UCSD-AML1 (cell line): ENCODE data around the gene VRK3.
"Not testable (repeated sequence)": the region's sequence is repeated elsewhere in the genome, so short reads cannot be mapped to it uniquely, and the experiment has no call there.

Experiments used
- DNase-seq: peaks from one replicate; lab custom pipeline; 2025; ENCODE audit not compliant: unreplicated experiment; lab: John Stamatoyannopoulos, UW

Gene VRK3

DNA sequence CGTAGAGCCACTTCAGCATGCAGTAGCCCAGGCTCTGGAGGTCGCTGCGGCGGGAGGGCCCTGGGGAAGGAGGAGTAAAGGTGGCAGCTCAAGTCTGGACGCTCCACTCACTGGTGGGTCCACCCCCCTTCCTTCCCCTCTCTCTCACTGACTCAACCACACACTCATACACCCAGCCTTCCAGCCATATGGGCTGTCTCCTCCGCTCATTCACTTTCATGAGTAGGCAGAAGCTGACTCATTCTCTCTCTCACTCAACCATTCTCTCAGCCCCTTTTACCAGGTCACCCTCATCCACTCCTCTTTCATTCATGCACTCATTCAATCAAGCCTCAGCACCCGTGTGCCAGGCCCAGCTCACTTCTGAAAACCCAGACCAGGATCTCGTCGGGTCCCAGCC is 36.7 kb downstream of the VRK3 start:
- no peak for DNase-seq

DNA sequence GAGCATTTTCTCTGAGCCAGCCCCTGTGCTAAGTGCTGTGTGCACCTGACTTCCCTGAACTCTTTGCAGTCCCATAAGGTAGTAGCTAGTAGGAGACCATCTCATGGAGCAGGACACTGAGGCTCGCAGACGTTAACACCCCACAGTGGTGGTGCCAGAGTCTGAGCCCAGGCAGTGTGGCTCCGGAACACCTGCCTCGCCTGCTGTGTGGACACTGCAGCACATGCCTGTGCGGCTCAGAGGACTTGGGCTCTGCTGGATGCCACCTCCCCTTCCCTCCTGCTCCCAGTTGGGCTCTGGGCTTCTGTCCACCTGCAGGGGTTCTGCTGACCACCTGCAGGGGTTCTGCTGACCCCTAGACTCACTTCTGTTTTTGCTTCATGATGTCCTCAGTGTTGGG is 37.2 kb downstream of the VRK3 start:
- DNase-seq = no peak

DNA sequence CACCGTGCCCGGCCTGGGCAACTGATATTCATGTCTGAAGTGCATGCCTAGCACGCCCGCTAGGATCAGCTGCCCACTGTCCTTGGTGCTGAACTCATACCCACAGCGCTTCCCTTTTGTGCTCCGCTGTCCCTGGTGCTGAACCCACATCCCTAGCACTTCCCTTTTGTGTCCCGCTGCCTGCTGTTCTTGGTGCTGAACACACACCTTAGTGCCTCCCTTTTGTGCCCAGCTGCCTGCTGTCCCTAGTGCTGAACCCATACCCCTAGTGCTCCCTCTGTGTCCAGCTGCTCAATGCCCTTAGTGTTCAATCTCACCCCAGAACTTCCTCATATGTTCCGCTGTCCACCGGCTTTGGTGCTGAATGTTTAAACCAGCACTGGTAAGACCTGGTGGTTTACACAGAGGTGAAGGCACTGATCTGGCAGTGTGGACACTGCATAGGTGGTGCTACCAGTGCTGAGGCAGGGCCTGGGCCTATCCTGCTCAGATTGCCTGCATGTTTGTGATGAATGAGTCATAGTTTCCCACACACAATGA is 37.9 kb downstream of the VRK3 start:
- peak; percentile 94 for DNase-seq

DNA sequence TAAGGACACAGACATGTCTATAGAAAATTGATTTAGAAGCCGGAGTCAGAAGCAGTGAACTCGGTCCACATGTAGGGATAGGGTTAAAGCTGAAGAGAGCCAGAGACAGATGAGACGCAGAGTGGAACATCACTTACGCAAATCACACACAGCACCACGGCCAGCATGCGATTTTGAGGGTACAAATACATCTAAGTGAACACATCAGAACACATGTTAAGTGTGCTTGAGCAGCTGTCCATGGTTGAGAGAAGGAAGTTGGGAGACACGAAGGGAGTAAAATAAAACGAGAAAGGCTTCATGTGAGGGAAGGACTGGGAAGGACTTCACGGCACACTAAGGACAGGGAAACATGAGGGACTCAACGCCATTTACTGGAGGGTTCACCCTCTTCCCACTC is 38.8 kb downstream of the VRK3 start:
- no peak for DNase-seq

DNA sequence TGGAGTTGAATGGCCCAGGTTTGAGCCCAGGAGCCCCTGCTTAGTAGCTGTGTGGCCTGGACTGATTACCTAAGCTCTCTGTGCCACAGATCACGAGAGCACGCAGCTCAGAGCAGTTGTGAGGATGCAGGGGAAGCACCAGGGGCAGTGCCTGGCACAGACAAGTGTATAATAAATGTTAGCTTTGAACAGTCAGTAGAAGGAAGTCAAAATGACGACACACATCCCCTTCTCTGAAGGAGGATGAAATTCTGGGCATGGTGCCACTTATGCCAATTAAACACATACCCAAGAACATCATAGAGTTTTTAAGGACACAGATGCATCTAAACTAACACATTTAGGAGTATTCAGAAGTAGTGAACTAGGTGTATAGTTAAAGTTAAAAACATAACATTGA is 39.3 kb downstream of the VRK3 start:
- DNase-seq = no peak

DNA sequence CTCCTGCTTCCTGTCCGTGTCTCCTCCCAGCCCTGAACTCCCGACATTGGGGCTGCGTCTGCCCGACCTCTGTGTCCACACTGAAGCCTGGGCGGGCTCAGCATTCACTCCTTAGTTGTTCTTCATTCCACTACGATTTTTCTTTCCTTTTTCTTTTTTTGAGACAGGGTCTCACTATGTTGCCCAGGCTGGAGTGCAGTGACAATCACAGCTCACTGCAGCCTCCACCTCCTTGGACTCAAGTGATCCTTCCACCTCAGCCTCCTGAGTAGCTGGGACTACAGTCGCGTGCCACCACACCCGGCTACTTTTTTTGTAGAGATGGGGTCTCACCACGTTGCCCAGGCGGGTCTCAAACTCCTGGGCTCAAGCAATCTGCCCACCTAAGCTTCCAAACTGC is 40.7 kb downstream of the VRK3 start:
- DNase-seq = no peak

DNA sequence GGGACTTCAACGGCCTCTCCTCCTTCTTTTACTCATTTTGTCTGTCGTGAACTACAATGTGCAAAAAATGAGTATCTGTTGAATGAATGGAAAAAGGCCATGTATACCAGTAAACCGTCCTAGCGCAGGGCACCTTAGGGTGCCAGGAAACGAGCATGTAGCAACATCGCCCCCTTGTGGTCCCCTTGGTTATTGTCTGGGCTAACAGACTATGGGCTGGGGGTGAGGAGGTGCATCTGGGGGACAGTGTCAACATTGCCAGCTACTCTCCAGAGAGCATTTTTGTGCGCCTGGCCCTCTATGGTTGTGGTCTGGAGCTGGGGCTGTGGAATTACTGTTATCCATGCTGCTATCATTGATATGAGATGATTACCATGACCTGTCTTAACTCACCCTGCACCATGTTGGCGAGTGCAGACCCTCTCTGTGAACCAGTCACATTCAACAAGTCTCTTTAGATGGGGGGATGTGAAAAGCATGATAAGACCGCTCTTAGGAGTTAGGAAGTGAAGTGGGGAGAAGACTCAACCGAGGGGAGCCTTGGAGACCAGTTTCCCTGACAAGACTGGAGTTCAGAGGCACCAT is 41.4 kb downstream of the VRK3 start:
- peak; percentile 71 for DNase-seq

DNA sequence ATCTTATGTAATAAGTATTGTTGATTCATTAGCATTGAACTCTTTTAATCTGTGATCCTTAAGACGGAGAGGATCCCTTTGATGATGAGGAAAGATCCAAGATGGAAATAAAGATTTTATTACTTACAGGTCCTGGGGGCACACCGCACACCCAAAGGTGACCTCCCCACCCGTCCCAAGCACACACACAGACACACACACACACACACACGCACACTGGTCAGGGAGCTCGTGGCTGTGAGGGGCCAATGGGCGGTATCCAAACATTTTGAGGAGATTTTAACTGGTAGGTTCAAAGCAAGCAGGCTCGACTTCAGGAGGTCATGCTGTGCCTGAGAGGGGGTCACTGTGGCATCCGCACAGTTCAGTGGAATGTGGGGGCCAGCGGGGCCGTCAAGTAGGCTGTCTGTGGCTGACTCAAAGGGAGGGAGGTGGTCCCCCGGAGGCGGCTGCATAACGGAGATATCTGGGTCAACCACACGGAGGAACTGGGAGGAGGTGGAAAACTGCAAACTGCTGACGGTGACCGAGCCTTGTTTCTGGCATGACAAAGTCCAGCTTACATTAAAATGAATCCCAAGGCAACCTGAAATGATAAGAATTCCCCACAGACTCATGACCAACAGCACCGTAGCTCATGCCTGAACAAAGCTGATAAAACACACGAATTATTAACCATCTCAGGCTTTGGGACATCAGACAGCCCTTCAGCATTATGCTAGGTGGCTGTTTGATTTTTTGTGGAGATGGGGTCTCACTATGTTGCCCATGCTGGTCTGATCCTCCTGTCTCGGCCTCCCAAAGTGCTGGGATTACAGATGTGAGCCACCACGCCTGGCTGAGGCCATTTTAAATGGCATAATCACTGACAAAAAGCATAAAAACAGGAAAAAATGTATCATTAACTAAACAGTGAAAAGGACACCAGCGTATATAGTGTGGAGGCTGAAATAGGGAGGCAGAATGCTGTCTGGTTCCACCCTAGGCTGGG is 43.3 kb downstream of the VRK3 start:
- no peak for DNase-seq

DNA sequence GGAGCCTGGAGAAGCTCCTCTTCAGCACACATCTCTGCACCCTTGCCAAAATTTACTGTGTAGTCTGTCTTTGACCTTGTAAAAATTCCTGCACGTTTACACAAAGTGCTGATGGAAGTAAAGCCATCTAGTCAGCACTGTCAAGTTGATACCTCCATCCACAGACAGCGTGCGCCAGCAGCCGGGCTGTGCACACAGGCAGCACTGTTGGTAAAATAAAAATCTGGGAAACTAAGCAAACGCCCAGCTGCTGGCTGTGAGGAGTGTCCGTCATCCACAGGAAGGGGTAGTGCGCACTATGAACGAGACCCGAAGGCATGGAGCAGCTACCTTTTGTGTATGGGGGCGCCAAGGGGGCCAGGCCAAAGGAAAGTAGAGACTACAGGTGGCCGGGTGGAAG is 46.8 kb downstream of the VRK3 start:
- no peak for DNase-seq

DNA sequence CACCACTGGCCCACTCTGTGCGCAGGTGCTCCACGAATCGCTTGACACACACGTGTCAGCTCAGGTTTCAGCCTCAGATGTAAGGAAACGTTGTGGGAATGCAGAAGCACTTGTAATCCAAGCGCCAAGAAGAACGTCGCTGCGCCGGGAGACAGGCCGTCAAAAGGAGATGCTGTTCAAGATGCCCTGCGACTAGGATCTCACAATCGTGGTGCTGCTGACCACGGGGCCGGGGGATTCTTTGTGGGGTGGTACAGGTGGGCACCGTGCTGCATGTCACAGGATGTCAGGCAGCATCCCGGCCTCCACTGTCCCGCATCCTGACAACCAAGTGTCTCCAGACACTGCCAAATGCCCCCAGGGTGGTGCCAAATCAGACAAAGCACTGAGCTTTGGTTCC is 47.3 kb downstream of the VRK3 start:
- DNase-seq = no peak

DNA sequence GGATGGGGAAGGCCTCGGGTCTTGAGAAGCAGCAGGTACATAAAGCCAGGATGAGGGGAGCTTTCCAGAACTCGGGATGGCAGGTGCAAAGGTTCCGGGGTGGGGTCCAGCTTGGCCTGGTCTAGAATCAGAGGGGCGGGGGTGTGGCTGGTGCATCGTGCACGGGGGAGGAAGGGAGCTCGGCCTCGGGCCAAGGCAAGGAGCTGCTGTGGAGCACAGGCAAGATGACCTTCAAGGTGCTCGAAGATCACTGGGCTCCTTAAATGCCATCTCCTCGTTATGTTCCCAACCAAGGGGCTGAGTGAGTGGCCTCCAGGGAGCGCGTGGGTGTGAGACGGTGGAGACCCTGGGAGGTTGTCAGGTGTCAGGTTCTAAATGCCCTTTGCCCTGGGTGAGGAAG is 48.1 kb downstream of the VRK3 start:
- no peak for DNase-seq

DNA sequence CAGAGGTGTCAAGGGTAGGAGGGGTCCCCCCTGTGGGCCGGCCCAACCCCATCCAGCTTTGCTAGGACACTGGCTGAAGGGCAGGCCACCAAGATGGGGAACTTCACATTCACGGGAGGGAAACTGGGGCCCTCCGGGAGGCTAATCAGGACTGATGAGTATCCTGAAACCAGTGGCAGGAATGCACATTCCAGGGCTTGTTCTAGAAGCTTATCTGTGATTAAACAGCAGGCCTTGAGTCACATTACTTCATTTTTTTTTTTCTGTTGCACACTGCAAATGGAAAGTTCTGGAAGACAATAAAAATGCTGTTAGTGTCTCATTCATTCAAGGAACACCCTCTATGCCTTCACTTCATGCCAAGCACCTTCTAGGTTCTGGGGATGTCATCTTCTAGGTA is 48.7 kb downstream of the VRK3 start:
- no peak for DNase-seq

DNA sequence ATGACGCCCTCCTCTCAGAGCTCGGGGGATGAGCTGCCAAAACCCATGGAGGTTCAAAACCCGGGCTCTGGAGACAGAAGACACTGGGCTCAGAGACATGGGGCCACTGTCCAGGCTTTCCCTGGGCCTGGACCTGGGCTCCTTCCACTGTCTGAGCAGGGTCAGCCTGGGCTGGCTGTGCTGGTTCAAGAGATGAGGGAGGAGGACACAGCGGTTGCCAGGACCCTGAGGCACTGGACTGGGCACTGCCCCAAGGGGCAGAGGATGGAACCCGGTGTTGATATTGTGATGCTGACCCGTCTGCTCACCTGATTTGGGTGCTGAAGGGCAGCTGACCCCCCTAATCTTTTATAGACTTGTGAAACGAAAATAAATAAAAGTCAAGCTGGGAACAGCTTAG is 50.1 kb downstream of the VRK3 start:
- DNase-seq = no peak

DNA sequence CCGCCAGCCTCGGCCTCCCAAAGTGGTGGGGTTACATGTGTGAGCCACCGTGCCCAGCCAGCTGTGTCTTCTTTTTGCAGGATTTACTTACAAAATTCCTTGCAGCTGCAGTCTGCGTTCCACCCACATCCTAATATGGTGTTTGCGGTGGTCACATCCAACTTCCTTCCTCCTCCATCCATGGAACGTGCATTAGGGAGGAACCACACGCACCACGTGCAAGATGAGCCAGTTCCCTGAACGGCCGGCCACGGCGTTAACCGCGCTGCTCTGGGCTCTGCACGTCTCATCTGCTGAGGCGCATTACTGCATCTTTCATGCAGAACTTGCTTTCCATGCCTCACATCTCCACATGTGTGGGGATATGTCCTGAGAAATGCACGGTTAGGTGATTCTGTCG is 51.2 kb downstream of the VRK3 start:
- peak; percentile 41 for DNase-seq

DNA sequence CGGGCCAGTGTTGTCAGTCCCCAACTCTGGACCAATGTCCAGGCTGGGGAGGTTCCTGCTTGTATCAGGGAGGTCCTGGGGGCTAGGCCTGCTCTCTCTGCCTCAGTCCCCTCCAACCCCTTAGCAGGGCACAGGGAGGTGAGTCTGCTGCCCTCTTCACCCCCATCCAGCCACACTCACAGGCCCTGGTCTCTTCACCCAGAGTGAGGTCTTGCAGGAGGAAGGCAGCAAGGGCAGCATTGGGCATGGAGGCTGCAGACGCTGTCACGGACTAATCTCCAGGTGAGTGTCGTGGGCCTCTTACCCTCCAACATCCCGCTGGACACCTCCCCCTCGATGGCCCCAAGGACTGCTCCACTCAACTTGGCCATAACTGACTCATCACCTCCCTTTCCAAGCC is 52.3 kb downstream of the VRK3 start:
- DNase-seq = no peak

DNA sequence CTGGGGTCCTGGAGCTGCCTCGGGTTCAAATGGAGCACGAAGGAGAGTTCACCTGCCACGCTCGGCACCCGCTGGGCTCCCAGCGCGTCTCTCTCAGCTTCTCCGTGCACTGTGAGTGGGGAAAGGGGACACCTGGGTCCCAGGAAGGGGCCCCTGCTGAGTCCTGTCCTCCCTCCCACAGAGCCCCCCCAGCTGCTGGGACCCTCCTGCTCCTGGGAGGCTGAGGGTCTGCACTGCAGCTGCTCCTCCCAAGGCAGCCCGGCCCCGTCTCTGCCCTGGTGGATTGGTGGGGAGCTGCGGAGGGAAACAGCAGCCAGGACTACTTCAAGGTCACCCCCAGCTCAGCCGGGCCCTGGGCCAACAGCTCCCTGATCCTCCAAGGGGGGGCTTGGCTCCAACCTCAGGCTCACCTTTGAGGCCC is 53.2 kb downstream of the VRK3 start:
- no peak for DNase-seq

DNA sequence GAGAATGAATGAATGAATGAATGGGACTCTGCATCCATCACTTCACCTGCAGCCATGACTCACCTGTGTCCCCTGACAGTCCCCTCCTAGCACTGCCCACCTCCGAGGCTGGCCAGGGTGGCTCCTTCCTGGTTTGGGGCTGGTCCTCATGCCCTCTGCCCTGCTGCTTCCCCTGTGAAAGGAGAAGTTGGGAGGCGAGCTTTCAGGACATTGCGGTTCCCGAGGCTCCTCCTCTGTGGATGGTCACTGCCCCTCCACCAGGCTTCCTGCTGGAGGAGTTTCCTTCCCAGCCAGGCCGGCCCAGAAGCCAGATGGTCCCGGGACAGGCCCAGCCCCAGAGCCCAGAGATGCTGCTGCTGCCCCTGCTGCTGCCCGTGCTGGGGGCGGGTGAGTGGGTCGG is 55.8 kb downstream of the VRK3 start:
- peak; percentile 60 for DNase-seq

DNA sequence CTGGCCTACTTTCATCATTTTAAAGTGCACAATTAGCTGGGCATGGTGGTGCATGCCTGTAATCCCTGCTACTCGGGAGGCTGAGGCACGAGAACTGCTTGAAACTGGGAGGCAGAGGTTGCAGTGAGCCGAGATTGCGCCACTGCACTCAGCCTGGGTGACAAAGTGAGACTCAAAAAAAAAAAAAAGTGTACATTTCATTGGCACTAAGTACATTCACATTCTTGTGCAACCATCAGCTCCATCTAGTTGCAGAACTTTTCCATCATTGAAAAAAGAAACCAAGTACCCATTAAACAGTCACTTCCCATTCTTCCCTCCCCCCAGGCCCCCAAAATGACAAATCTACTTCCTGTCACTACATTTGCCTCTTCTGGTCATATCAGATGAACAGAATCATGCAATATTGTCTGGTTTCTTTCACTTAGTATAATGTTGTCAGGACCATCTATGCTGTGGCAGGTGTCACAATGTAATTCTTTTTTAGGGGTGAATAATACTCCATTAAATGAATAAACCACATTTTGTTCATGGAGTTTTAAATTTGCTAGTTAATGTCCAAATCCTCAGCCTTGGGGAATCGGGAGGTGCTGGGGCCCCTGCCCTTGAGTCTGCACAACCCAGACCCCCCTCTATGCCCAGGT is 56.8 kb downstream of the VRK3 start:
- DNase-seq = no peak

DNA sequence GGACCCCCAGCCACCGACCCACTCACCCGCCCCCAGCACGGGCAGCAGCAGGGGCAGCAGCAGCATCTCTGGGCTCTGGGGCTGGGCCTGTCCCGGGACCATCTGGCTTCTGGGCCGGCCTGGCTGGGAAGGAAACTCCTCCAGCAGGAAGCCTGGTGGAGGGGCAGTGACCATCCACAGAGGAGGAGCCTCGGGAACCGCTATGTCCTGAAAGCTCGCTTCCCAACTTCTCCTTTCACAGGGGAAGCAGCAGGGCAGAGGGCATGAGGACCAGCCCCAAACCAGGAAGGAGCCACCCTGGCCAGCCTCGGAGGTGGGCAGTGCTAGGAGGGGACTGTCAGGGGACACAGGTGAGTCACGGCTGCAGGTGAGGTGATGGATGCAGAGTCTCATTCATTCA is 64.2 kb downstream of the VRK3 start, which contains the start of gene SIGLEC11:
Gene SIGLEC11, minus strand, starts transcription at position 193 of the 400 bp plus-strand sequence. Its CDS starts 91 bp downstream, at position 102.
- not testable (repeated sequence) for DNase-seq

DNA sequence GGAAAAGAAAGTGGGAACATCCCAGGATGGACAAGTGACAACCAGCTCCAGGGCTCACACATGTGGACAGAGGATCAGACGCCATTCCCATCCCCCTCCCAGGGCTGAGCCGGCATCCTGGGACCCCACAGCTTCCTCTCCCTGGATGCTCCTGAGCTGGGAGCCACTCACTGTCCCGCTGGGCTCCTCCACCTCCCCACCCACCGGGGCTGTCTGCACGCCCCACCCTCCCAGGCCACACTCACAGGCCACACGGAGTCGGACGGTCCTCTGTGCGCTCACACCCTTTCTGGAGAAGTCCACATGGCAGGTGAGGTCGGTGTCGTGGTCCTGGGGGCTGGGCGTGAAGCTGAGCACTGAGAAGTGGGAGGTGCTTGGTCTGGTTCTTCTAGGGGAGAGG is 65.3 kb downstream of the VRK3 start:
- DNase-seq = not testable (repeated sequence)

DNA sequence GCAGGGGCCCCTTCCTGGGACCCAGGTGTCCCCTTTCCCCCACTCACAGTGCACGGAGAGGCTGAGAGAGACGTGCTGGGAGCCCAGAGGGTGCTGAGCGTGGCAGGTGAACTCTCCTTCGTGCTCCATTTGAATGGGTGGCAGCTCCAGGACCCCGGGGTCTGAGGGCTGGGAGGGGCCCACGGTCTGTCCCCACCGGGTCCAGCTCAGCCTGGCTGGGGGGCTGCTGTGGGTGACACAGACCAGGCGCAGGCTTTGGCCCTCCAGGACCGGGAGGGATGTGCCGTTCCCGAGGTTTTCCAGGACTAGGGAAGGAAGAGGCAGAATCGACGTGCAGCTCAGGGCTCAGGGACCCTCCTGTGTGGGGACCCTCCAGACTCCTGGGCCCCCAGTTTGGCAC is 66.6 kb downstream of the VRK3 start:
- not testable (repeated sequence) for DNase-seq

DNA sequence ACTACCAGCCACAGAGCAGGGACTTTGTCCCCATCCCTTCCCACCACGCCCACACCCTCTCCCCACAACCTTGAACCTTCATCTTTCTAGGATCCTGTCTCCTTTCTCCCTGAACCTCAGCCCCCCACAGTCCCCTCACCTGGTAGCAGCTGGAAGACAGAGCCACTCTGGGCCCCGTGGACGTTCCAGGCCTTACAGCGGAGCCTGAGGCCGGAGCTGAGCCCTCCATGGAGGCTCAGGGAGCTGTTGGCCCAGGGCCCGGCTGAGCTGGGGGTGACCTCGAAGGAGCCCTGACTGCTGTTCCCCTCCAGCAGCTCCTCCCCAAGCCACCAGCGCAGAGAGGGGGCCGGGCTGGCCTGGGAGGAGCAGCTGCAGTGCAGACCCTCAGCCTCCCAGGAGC is 67.0 kb downstream of the VRK3 start:
- DNase-seq = not testable (repeated sequence)
